Right cardiac atrium (tissue), 5 donors: Measurements from ENCODE around the gene CFI. TPM values are rescaled to one million over a fixed set of nuclear protein-coding genes. Genes with fewer than 3 reads are reported as not detected.
A peak's percentile ranks its signal among the peaks of the same experiment; 100 is the strongest.

ENCODE experiments used
- ATAC-seq, 2 donors: fragments of 200-7000 bp; cut with Tn5 transposase; one replicate each; pipeline versions ENCODE4 v1.8.0 to v1.9.1; 2020; ENCODE audit warnings: moderate library complexity in 2 of 2, mild to moderate bottlenecking in 1 of 2
- DNase-seq, 3 donors: peaks; one replicate each; pipeline ENCODE4 v3.0.0-alpha.2; 2020
- H3K27ac ChIP-seq: one replicate; pipeline ENCODE4 v1.5.1; 2013; ENCODE audit warnings: mild to moderate bottlenecking, low read length, control low read depth, moderate library complexity
- H3K27me3 ChIP-seq: one replicate; pipeline ENCODE4 v1.6.1; 2013; ENCODE audit not compliant: control insufficient read depth, insufficient read depth
- H3K4me1 ChIP-seq: one replicate; pipeline ENCODE4 v1.6.1; 2013; ENCODE audit warnings: low read length; ENCODE audit not compliant: control insufficient read depth, insufficient read depth
- H3K4me3 ChIP-seq: one replicate; pipeline ENCODE4 v1.5.1; 2013; ENCODE audit warnings: low read length, control low read depth
- H3K9me3 ChIP-seq: one replicate; pipeline ENCODE4 v1.6.1; 2013; ENCODE audit warnings: low read length; ENCODE audit not compliant: control insufficient read depth
- WGBS: extraction: QIAGEN DNeasy Blood & Tissue Kit; methylation state at CpG from one replicate; pipeline ENCODE4 v1.1.7; 2013; 5-methylcytosine and 5-hydroxymethylcytosine counted together
- intact Hi-C, 4 donors: fragments of 100-400 bp; cut with DNase I; formaldehyde crosslinking; loops; one replicate each; pipeline versions ENCODE4 v1.11.0 to v1.14.0; 2022 to 2023
- polyA plus RNA-seq: library from polyadenylated mRNA; stranded (reverse); fragments of 200-250 nt; gene quantifications from one replicate; pipeline ENCODE4 v1.2.3, GENCODE V29; 2013
- total RNA-seq, 4 donors: library from RNA; stranded (reverse); fragmentation: NEBNext Ultra II Directional; extraction: Animal tissue kit (Norgen Biotek cat#: 25700); gene quantifications; one replicate each; pipeline ENCODE4 v1.2.1, GENCODE V29; 2021
- donor health status: healthy with polysubstance abuse.
- donor health status: DM: no; HTN: yes; CAD: no.
- donor health status: DM: no; HTN: no; CAD: no.
- donor health status: DM: no; HTN: yes; CAD: no; lungs with severe emphysema.
- donor health status: DM: yes; HTN: yes; CAD: no.

The CFI gene
- total and polyA plus RNA-seq, 5 donors: 14.8 to 19.5 (median 18.4) TPM

DNA sequence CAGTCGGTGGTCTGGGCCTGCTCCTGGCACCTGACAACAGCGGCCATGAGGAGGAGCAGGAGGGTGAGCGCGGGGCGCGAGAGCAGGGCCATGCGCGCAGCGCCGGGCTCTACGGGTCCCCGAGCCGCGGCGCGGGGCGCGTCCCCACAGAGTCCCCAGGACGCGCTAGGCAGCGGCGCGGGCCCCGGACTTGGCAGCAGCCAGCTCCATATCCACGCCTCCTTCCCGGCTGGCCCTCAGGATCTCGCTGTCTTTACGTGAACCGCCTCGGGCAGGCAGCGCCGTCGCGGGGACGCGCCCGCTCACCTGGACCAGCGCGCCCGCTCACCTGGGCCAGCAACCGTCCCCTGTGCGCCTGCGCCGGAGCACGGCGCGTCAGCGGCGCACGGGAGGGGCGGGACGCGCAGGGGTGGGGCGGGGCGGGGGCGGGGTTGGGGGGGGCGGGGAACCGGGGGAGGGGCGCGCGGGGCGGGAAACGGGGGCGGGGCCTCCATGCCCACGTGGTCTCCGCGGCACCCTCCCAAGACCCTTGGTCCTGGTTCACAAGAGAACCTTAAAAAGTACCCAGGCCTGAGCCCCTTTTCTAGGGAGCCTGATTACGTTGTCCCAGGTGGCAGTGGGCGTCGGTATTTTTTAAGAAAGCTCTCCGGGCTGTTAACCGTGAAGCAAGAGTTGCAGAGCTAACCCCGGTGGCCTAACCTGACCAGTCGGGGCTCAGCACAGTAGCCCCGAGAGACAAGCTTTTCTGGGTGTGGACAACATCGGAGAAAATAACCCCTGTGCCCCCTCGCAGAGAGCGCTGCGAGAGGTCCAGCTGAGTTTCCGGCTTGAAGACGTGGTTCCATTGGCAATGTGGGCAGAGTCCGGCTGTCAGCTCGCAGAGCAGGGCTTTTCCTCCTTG, 71.8 kb downstream of the CFI start, which contains the start of gene PLA2G12A:
PLA2G12A (minus strand) TSS at position 353 of the 901 bp plus-strand sequence; CDS start at position 92, 261 bp downstream.
- WGBS: under 1% methylated on average over 83 of the region's 83 CpGs
- peak within 1 kb of the TSS; percentile 68 for H3K4me3 ChIP-seq
- no peaks in the 10 kb centered on the region for H3K9me3 ChIP-seq
- ATAC-seq: peak; percentile 96 to 97
- peak within 1 kb of the TSS; percentile 81 for H3K27ac ChIP-seq
- intact Hi-C loops: no loop called here
- H3K27me3 ChIP-seq: no peaks in the 10 kb centered on the region
- H3K4me1 ChIP-seq: no peaks in the 10 kb centered on the region
- DNase-seq: peak; percentile 64 to 89 (median 87)

DNA sequence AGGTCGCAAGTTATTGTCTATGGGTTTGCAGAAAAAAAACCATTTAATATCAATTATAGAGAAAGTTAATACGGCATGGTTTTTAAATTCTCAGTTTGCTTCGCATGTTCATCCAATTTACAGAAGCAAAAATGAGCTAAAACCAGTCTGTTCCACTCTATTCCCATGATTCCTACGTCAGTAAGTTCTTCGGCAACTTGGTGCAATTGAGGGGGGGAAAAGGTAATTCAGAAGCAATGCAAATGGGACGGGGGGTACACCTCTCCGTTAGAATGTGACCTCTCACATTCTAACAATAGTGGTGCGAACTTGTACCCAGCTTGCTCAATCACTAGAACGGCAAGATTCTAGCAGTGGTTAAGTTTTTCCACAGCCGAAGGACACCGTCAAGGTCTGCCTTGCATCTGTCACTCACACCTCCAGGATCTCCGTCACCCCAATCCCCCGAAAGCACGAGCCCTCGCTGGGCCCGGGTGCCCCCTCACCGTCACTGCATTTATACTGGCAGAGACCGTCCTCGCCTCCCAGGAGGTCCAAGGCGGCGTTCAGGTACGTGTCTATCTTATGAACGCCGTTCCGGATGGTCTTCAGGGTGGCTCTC, 72.6 kb downstream of the CFI start:
- Histone ChIP-seq H3K4me1 (no peaks in the 10 kb centered on the region), H3K9me3 (no peaks in the 10 kb centered on the region), H3K27me3 (no peaks in the 10 kb centered on the region), H3K27ac (peak overlapping the region; percentile 61), H3K4me3 (peak overlapping the region; percentile 68)
- WGBS: 2% methylated on average over 25 of the region's 25 CpGs
- peak; percentile 6 to 45 for ATAC-seq
- intact Hi-C loops: no loop called here
- DNase-seq: no peak

DNA sequence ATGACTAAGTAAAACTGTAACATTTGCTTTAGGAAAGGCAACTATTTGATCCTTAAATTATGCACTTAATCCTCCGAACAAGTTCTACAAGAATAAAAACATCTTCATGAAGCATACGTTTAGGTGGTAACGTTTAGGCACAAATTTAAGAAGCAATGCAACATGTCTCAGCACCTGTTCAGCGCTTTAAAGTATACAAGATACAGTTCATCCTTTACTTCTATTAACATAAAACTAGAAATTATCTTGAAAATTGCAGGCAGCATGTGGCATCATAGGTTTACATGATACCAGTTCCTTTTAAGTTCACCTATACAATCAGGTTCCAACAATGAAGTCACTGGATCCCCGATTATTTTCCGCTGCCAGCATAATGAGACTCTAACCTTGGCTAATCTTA, 73.4 kb downstream of the CFI start:
- no peak for ATAC-seq
- no peak for DNase-seq
- Histone ChIP-seq H3K27me3 (no peaks in the 10 kb centered on the region), H3K9me3 (no peaks in the 10 kb centered on the region), H3K4me3 (peak overlapping the region; percentile 68), H3K27ac (no peak overlapping the region), H3K4me1 (no peaks in the 10 kb centered on the region)
- WGBS: 81% methylated on average over 6 of the region's 6 CpGs
- intact Hi-C loops: no loop called here

DNA sequence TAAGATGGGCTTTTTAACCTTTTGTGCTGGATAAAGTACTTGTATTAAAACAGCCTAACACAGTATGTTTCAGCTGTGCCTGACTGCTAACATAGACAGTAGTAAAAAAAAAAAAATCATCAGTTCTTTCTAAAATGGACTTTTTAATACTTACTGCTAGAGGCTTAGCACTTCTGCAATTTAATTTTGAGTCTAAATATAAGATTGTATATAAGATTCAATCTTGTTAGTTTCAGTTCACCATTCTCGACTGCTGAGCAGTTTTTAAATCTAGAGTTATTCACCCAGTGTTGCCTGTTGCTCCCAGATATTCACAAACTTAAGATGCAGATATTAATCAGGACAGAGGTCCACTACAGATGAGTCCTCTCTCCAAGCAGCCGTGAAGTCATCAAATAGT, 78.7 kb downstream of the CFI start:
- 93% methylated on average over 2 of the region's 2 CpGs for WGBS
- ATAC-seq: no peak

DNA sequence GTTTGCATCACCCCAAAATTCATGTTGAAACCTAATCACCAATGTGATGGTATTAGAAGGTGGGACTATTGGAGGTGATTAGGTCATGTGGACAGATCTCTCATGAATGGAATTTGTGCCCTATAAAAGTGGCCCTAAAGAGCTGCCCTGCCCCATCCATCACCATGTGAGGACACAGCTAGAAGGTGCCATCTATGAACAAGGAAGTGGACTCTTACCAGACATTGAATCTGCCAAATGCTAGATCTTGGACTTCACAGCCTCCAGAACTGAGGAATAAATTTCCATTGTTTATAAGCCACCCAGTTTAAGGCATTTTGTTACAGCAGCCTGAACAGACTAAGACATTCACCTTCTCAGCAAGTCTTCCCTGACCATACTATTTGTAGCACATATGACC, 79.4 kb downstream of the CFI start:
- DNase-seq (no peak), ATAC-seq (no peak)
- Histone ChIP-seq H3K4me3 (no peak overlapping the region), H3K27me3 (no peaks in the 10 kb centered on the region), H3K27ac (no peak overlapping the region), H3K4me1 (no peaks in the 10 kb centered on the region), H3K9me3 (no peaks in the 10 kb centered on the region)
- intact Hi-C loops: no loop called here

More for the DNA sequence above, 78.7 kb downstream of the CFI start:
- H3K9me3 ChIP-seq: no peaks in the 10 kb centered on the region
- no peaks in the 10 kb centered on the region for H3K4me1 ChIP-seq
- no peaks in the 10 kb centered on the region for H3K27me3 ChIP-seq
- no peak overlapping the region for H3K27ac ChIP-seq
- intact Hi-C loops: no loop called here
- DNase-seq: no peak
- no peak overlapping the region for H3K4me3 ChIP-seq

DNA sequence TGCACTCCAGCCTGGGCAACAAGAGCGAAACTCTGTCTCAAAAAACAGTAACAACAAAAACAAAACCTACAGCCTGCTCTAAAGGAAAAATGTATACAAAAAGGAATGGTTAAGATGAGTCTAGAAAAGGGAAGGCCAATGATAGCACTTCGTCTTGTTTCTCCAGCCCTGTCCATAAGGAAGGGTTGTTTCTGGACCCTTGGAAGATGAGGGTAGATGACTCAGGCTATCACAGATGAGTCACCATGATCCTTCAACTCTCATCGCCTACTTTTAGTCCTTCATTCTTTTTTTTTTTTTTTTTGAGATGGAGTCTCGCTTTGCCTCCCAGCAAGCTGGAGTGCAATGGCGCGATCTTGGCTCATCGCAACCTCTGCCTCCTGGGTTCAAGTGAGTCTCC, 80.8 kb downstream of the CFI start:
- no peak for ATAC-seq
- 97% methylated on average over 7 of the region's 7 CpGs for WGBS
- DNase-seq: no peak
- H3K27me3 ChIP-seq: no peaks in the 10 kb centered on the region
- H3K9me3 ChIP-seq: no peaks in the 10 kb centered on the region
- no peak overlapping the region for H3K27ac ChIP-seq
- intact Hi-C loops: no loop called here
- H3K4me3 ChIP-seq: no peak overlapping the region
- H3K4me1 ChIP-seq: no peaks in the 10 kb centered on the region

DNA sequence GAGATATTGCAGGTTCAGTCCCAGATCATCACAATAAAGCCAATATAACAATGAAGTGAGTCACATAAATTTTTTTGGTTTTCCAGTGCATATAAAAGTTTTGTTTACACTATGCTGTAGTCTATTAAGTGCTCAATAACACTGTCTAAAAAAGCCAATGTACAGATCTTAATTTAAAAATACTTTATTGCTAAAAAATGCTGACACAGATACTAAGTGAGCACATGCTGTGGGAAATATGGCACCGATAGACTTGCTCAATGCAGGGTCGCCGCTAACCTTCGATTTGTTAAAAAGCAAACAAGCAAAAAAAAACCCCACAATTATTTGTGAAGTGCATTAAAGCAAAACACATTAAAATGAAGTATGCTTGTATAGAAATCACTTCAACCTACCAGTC, 82.2 kb downstream of the CFI start:
- Histone ChIP-seq H3K9me3 (no peaks in the 10 kb centered on the region), H3K27me3 (no peaks in the 10 kb centered on the region), H3K4me1 (no peaks in the 10 kb centered on the region), H3K4me3 (no peak overlapping the region), H3K27ac (no peak overlapping the region)
- intact Hi-C loops: no loop called here
- ATAC-seq (no peak), DNase-seq (no peak)
- WGBS: 97% methylated on average over 4 of the region's 4 CpGs

DNA sequence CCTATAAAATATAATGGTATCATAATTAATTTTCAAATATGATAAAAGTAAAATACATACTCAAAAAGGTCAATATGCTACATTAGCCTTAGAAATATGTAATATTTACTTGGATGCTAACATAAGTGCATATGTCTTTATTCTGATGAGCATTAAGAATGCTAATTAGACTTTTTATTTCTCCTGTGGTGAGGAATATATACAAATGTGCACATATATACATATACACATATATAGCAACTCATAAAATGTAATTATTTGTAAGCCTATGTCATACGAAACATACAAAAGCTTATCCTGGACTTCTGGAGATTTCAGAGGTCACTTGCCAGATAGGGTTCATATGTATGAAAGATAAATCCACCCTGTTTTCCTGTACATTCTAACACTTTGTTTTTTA, 83.0 kb downstream of the CFI start:
- Histone ChIP-seq H3K9me3 (no peaks in the 10 kb centered on the region), H3K27ac (no peak overlapping the region), H3K4me3 (no peak overlapping the region), H3K4me1 (no peaks in the 10 kb centered on the region), H3K27me3 (no peaks in the 10 kb centered on the region)
- 95% methylated on average over 1 of the region's 1 CpG for WGBS
- intact Hi-C loops: no loop called here
- no peak for DNase-seq
- no peak for ATAC-seq

DNA sequence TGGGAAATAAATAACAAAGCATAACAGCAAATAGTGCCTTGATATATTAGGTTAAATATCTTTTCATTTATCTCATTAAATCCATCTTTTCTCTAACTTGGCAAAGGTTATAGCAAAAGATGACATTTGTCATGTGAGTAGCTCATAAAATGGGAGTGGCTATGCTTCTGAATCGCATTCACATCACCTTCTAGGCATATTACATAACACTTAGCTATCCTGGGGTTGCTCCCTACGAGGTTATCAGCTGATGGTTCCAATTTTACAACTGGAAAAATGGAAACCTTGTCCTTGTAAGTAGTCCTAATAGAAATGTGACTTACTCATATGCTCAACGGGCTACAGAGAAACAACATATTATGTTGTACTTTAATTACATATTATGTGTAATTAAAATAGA, 88.3 kb downstream of the CFI start:
- no peak for ATAC-seq
- 90% methylated on average over 3 of the region's 3 CpGs for WGBS

DNA sequence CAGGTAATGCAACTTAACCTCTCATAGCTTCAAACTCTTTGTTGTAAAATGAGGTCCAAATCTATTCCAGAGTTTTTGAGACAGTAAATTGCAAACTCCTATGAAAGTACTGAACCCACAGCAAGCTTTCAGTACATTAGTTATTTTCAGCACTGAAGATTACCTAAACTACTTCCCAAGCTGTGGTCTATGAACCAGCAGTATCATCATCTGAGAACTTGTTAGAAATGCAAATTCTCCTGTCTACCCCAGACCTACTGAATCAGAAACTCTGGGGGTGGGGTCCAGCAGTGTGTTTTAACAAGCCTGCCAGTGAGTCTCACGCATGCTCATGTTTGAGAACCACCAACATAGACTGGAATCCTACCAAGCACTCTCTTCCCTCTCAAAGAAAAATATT, 92.8 kb downstream of the CFI start:
- Histone ChIP-seq H3K4me1 (no peaks in the 10 kb centered on the region), H3K4me3 (no peak overlapping the region), H3K27ac (no peak overlapping the region), H3K9me3 (no peaks in the 10 kb centered on the region), H3K27me3 (no peaks in the 10 kb centered on the region)
- ATAC-seq (no peak), DNase-seq (no peak)
- intact Hi-C loops: loop anchor here in 3 of 4 donors (10.0 kb wide), 2 partner anchors 106 to 284 kb away; partner anchors contain the start of gene GAR1 (in 3 of the 3)
- 82% methylated on average over 1 of the region's 1 CpG for WGBS

More for the DNA sequence above, 88.3 kb downstream of the CFI start:
- no peak overlapping the region for H3K27ac ChIP-seq
- intact Hi-C loops: no loop called here
- no peak for DNase-seq
- H3K4me1 ChIP-seq: no peaks in the 10 kb centered on the region
- H3K4me3 ChIP-seq: no peak overlapping the region
- H3K27me3 ChIP-seq: no peaks in the 10 kb centered on the region
- no peaks in the 10 kb centered on the region for H3K9me3 ChIP-seq

DNA sequence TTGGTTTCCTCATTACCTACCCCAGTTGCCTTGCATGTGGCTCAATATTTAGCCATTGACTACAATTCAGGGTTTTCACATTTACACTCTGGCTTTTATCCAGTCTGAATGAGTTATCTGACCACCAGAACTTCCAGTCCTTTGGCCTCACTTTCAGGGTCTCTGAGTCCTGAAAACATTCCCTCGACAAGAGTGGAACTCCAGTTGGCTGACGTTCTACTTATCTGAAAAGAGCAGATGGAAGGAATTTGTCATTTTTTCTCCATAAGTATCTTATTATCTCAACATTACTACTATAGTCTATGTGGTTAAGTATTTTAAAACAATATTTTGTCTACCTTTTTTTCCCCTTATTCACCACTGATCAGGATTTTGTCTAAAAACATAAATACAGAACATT, 93.4 kb downstream of the CFI start:
- 17% methylated on average over 2 of the region's 2 CpGs for WGBS
- Histone ChIP-seq H3K9me3 (no peaks in the 10 kb centered on the region), H3K4me1 (no peaks in the 10 kb centered on the region), H3K27me3 (no peaks in the 10 kb centered on the region), H3K27ac (no peak overlapping the region), H3K4me3 (no peak overlapping the region)
- DNase-seq: no peak
- ATAC-seq: no peak
- intact Hi-C loops: loop anchor here in 3 of 4 donors (10.0 kb wide), 2 partner anchors 106 to 284 kb away; partner anchors contain the start of gene GAR1 (in 3 of the 3)
